Neural cell (in vitro differentiated cells): ENCODE data around the gene LDLRAD4. TPM values are rescaled to one million over a fixed set of nuclear protein-coding genes. Genes with fewer than 3 reads are reported as not detected.

Source experiments
- H2AFZ ChIP-seq: fragments of 200-600, 300-800 bp; sonication (generic), shearing (Covaris generic); 2 replicates; pipeline ENCODE4 v1.6.0; 2014; ENCODE audit warnings: low read depth, mild to moderate bottlenecking, antibody characterized with exemption, low read length, moderate library complexity
- H3F3A ChIP-seq: fragments of 200-600 bp; shearing (Covaris generic); 2 replicates; pipeline ENCODE4 v1.6.1; 2016; ENCODE audit warnings: mild to moderate bottlenecking, moderate library complexity, mixed read lengths, antibody characterized with exemption, low read length; ENCODE audit not compliant: insufficient read depth, poor library complexity, severe bottlenecking
- H3K27ac ChIP-seq: fragments of 200-600, 300-800 bp; sonication (generic), shearing (Covaris generic); 2 replicates; pipeline ENCODE4 v1.5.1; 2014; ENCODE audit warnings: mild to moderate bottlenecking, low read length, moderate library complexity
- H3K27me3 ChIP-seq: fragments of 300-800, 200-600 bp; sonication (generic), shearing (Covaris generic); 2 replicates; pipeline ENCODE4 v1.6.0; 2014; ENCODE audit warnings: mild to moderate bottlenecking, low read depth, low read length, moderate library complexity; ENCODE audit not compliant: insufficient read depth
- H3K36me3 ChIP-seq: fragments of 300-800, 200-600 bp; sonication (generic), shearing (Covaris generic); 2 replicates; pipeline ENCODE4 v1.5.1; 2014; ENCODE audit warnings: mild to moderate bottlenecking, antibody characterized with exemption, low read length, moderate library complexity; ENCODE audit not compliant: insufficient read depth
- H3K4me2 ChIP-seq: fragments of 300-800, 200-600 bp; sonication (generic), shearing (Covaris generic); 2 replicates; pipeline ENCODE4 v1.6.0; 2014; ENCODE audit warnings: mild to moderate bottlenecking, low read length
- H3K4me3 ChIP-seq: fragments of 300-800, 200-600 bp; sonication (generic), shearing (Covaris generic); 2 replicates; pipeline ENCODE4 v1.5.1; 2014; ENCODE audit warnings: mild to moderate bottlenecking, low read length, moderate library complexity
- H3K79me2 ChIP-seq: fragments of 200-600 bp; shearing (Covaris generic); replicated peaks from 2 replicates; pipeline ENCODE4 v1.6.0; 2014; ENCODE audit warnings: mild to moderate bottlenecking, low read length, moderate library complexity; ENCODE audit not compliant: insufficient read depth
- H3K9ac ChIP-seq: fragments of 300-800, 200-600 bp; sonication (generic), shearing (Covaris generic); 2 replicates; pipeline ENCODE4 v1.6.1; 2016; ENCODE audit warnings: mild to moderate bottlenecking, low read length, mixed read lengths
- H3K9me2 ChIP-seq: fragments of 200-600 bp; shearing (Covaris generic); 2 replicates; pipeline ENCODE4 v1.6.1; 2016; ENCODE audit warnings: mild to moderate bottlenecking, low read length, mixed read lengths; ENCODE audit not compliant: insufficient read depth
- H3K9me3 ChIP-seq: fragments of 200-600, 300-800 bp; sonication (generic), shearing (Covaris generic); 2 replicates; pipeline ENCODE4 v1.6.1; 2016; ENCODE audit warnings: mild to moderate bottlenecking, mixed run types, low read length, moderate library complexity, mixed read lengths
- H4K20me1 ChIP-seq: fragments of 200-600 bp; shearing (Covaris generic); 2 replicates; pipeline ENCODE4 v1.6.1; 2016; ENCODE audit warnings: mild to moderate bottlenecking, mixed run types; ENCODE audit not compliant: insufficient read depth
- EP300 ChIP-seq: fragments of 450-650 bp; conservative IDR thresholded peaks from 2 replicates; pipeline ENCODE4 v1.6.1; 2014; ENCODE audit warnings: antibody characterized with exemption, mild to moderate bottlenecking, moderate library complexity; ENCODE audit not compliant: poor library complexity, severe bottlenecking
- EZH2 ChIP-seq: fragments of 200-600, 300-800 bp; shearing (Covaris generic), sonication (generic); IDR thresholded peaks from 2 replicates; pipeline ENCODE4 v1.6.1; 2014; ENCODE audit warnings: antibody characterized with exemption, low read length, borderline replicate concordance, mild to moderate bottlenecking; ENCODE audit not compliant: insufficient read depth, poor library complexity, severe bottlenecking
- MXI1 ChIP-seq: fragments of 450-650 bp; conservative IDR thresholded peaks from 2 replicates; pipeline ENCODE4 v1.6.1; 2014; ENCODE audit warnings: antibody characterized with exemption, mild to moderate bottlenecking; ENCODE audit not compliant: poor library complexity, severe bottlenecking
- POLR2AphosphoS5 ChIP-seq: IDR thresholded peaks from 2 replicates; pipeline ENCODE4 v1.6.1; 2012
- RAD21 ChIP-seq: fragments of 450-650 bp; conservative IDR thresholded peaks from 2 replicates; pipeline ENCODE4 v1.6.1; 2014; ENCODE audit warnings: antibody characterized with exemption, mild to moderate bottlenecking, moderate library complexity
- REST ChIP-seq: IDR thresholded peaks from 2 replicates; pipeline ENCODE4 v1.6.1; 2012; ENCODE audit warnings: borderline replicate concordance
- SMC3 ChIP-seq: fragments of 450-650 bp; conservative IDR thresholded peaks from 2 replicates; pipeline ENCODE4 v1.6.1; 2014; ENCODE audit warnings: antibody characterized with exemption, mild to moderate bottlenecking, moderate library complexity; ENCODE audit not compliant: poor library complexity
- TAF1 ChIP-seq: IDR thresholded peaks from 2 replicates; pipeline ENCODE4 v1.6.1; 2012; ENCODE audit warnings: low read depth
- polyA plus RNA-seq: library from polyadenylated mRNA; depleted of rRNA; stranded (reverse); fragments of >200 nt; gene quantifications from 2 replicates; pipeline ENCODE4 v1.2.3, GENCODE V29; 2014
- TF ChIP-seq, protein P1 (sequence below): fragments of 450-650 bp; IDR thresholded peaks from 2 replicates; pipeline ENCODE4 v1.5.1; 2014; ENCODE audit warnings: antibody characterized with exemption, mild to moderate bottlenecking, moderate library complexity; ENCODE audit not compliant: poor library complexity, severe bottlenecking

LDLRAD4 gene
- polyA plus RNA-seq, 1 donor from 2014 or later = 3.7 TPM

- Histone ChIP-seq H2AFZ (no peak overlapping the region), H4K20me1 (no peaks in the 10 kb centered on the region), H3K9me2 (no peaks in the 10 kb centered on the region), H3F3A (no peaks in the 10 kb centered on the region), H3K4me3 (no peak overlapping the region), H3K36me3 (no peaks in the 10 kb centered on the region), H3K4me2 (no peak overlapping the region), H3K9me3 (no peaks in the 10 kb centered on the region), H3K27me3 (no peaks in the 10 kb centered on the region), H3K9ac (no peak overlapping the region), H3K27ac (no peak overlapping the region), H3K79me2 (no peaks in the 10 kb centered on the region)
- no peak for TF ChIP-seq EZH2
- TF ChIP-seq TAF1 = no peak
- TF ChIP-seq MXI1 = no peak
- TF ChIP-seq SMC3 = no peak
- no peak for TF ChIP-seq RAD21
- TF ChIP-seq, protein P1, sequence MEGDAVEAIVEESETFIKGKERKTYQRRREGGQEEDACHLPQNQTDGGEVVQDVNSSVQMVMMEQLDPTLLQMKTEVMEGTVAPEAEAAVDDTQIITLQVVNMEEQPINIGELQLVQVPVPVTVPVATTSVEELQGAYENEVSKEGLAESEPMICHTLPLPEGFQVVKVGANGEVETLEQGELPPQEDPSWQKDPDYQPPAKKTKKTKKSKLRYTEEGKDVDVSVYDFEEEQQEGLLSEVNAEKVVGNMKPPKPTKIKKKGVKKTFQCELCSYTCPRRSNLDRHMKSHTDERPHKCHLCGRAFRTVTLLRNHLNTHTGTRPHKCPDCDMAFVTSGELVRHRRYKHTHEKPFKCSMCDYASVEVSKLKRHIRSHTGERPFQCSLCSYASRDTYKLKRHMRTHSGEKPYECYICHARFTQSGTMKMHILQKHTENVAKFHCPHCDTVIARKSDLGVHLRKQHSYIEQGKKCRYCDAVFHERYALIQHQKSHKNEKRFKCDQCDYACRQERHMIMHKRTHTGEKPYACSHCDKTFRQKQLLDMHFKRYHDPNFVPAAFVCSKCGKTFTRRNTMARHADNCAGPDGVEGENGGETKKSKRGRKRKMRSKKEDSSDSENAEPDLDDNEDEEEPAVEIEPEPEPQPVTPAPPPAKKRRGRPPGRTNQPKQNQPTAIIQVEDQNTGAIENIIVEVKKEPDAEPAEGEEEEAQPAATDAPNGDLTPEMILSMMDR = no peak
- TF ChIP-seq EP300 = no peak
- no peak for TF ChIP-seq POLR2AphosphoS5
- TF ChIP-seq REST = no peak
These were observed 49.8 kb downstream of the LDLRAD4 start for GRCh38 chr18:13268158-13269012.

- no peaks in the 10 kb centered on the region for H3K27me3 ChIP-seq
- H3K4me2 ChIP-seq = no peak overlapping the region
- no peaks in the 10 kb centered on the region for H4K20me1 ChIP-seq
- TF ChIP-seq MXI1 (no peak), SMC3 (no peak), TAF1 (no peak), POLR2AphosphoS5 (no peak), RAD21 (no peak), REST (no peak), EP300 (no peak), EZH2 (no peak)
- TF ChIP-seq, protein P1 = no peak
- H3K36me3 ChIP-seq = no peaks in the 10 kb centered on the region
- no peak overlapping the region for H2AFZ ChIP-seq
- no peak overlapping the region for H3K9ac ChIP-seq
- no peaks in the 10 kb centered on the region for H3K79me2 ChIP-seq
- H3F3A ChIP-seq = no peaks in the 10 kb centered on the region
- no peaks in the 10 kb centered on the region for H3K9me3 ChIP-seq
- H3K27ac ChIP-seq = no peak overlapping the region
- H3K4me3 ChIP-seq = no peak overlapping the region
- H3K9me2 ChIP-seq = no peaks in the 10 kb centered on the region
These were observed 50.4 kb downstream of the LDLRAD4 start for GRCh38 chr18:13269013-13269280.
